HEK293 (cell line): Measurements from ENCODE around the gene RNF224.

ENCODE experiments used
- CTCF ChIA-PET: fragments of 350-600 bp; formaldehyde crosslinking; extraction: SDS; loops from one replicate; lab custom pipeline; 2021; ENCODE audit warnings: antibody characterized with exemption; lab: Yijun Ruan, JAX
- POLR2A ChIA-PET: fragments of 300-600 bp; formaldehyde crosslinking; extraction: SDS; loops from one replicate; lab custom pipeline; 2020; ENCODE audit warnings: antibody characterized with exemption, inconsistent platforms; lab: Yijun Ruan, JAX
- H3K27ac ChIP-seq: fragments of 200-500 bp; sonication (Bioruptor generic); 2 replicates; pipeline ENCODE4 v1.5.1; 2014; ENCODE audit warnings: low read depth, low read length, control low read depth, inconsistent platforms; ENCODE audit errors: extremely low read depth
- H3K36me3 ChIP-seq, 2 experiments: fragments of 200-500 bp in 1 of 2; sonication (Bioruptor generic) in 1 of 2; 1 replicate in 1 of 2; 2 replicates in 1 of 2; pipeline ENCODE4 v1.5.1; 2014 to 2017; ENCODE audit warnings: inconsistent platforms in 2 of 2, low read length in 2 of 2; ENCODE audit not compliant: control insufficient read depth in 2 of 2, insufficient read depth in 1 of 2
- H3K4me1 ChIP-seq: fragments of 200-500 bp; sonication (Bioruptor generic); 2 replicates; pipeline ENCODE4 v1.5.1; 2014; ENCODE audit warnings: mild to moderate bottlenecking, low read length, inconsistent platforms; ENCODE audit not compliant: control insufficient read depth, insufficient read depth
- H3K4me3 ChIP-seq: 2 replicates; pipeline ENCODE4 v1.5.1; 2011; ENCODE audit warnings: low read depth, mild to moderate bottlenecking, control low read depth, low read length, moderate library complexity
- H3K9me3 ChIP-seq: fragments of 200-500 bp; sonication (Bioruptor generic); 2 replicates; pipeline ENCODE4 v1.5.1; 2014; ENCODE audit warnings: low read depth, low read length, inconsistent platforms; ENCODE audit not compliant: control insufficient read depth, insufficient read depth
- GLIS2 ChIP-seq: fragments of 450-650 bp; formaldehyde crosslinking; IDR thresholded peaks from 2 replicates; pipeline ENCODE4 v1.5.1; 2016; ENCODE audit warnings: missing biosample characterization, missing genetic modification characterization
- ZBTB6 ChIP-seq: fragments of 450-650 bp; formaldehyde crosslinking; IDR thresholded peaks from 2 replicates; pipeline ENCODE4 v1.5.1; 2017; ENCODE audit warnings: missing biosample characterization, missing genetic modification characterization
- ZNF184 ChIP-seq: fragments of 450-650 bp; IDR thresholded peaks from 2 replicates; pipeline ENCODE4 v1.5.1; 2018; ENCODE audit warnings: missing biosample characterization, mild to moderate bottlenecking, missing genetic modification characterization
- ZNF239 ChIP-seq: fragments of 450-650 bp; formaldehyde crosslinking; IDR thresholded peaks from 2 replicates; pipeline ENCODE4 v1.5.1; 2016; ENCODE audit warnings: missing biosample characterization, missing genetic modification characterization
- ZNF311 ChIP-seq: fragments of 450-650 bp; formaldehyde crosslinking; IDR thresholded peaks from 2 replicates; pipeline ENCODE4 v1.5.1; 2017; ENCODE audit warnings: missing biosample characterization, missing genetic modification characterization, borderline replicate concordance
- ZNF558 ChIP-seq: fragments of 450-650 bp; formaldehyde crosslinking; IDR thresholded peaks from 2 replicates; pipeline ENCODE4 v1.5.1; 2016; ENCODE audit warnings: missing biosample characterization, missing genetic modification characterization
- ZSCAN23 ChIP-seq: fragments of 450-650 bp; formaldehyde crosslinking; IDR thresholded peaks from 2 replicates; pipeline ENCODE4 v1.5.1; 2016; ENCODE audit warnings: missing biosample characterization, missing genetic modification characterization
- TF ChIP-seq, protein P1 (sequence below): fragments of 450-650 bp; formaldehyde crosslinking; IDR thresholded peaks from 2 replicates; pipeline ENCODE4 v1.5.1; 2016; ENCODE audit warnings: missing biosample characterization, missing genetic modification characterization

Gene RNF224

DNA sequence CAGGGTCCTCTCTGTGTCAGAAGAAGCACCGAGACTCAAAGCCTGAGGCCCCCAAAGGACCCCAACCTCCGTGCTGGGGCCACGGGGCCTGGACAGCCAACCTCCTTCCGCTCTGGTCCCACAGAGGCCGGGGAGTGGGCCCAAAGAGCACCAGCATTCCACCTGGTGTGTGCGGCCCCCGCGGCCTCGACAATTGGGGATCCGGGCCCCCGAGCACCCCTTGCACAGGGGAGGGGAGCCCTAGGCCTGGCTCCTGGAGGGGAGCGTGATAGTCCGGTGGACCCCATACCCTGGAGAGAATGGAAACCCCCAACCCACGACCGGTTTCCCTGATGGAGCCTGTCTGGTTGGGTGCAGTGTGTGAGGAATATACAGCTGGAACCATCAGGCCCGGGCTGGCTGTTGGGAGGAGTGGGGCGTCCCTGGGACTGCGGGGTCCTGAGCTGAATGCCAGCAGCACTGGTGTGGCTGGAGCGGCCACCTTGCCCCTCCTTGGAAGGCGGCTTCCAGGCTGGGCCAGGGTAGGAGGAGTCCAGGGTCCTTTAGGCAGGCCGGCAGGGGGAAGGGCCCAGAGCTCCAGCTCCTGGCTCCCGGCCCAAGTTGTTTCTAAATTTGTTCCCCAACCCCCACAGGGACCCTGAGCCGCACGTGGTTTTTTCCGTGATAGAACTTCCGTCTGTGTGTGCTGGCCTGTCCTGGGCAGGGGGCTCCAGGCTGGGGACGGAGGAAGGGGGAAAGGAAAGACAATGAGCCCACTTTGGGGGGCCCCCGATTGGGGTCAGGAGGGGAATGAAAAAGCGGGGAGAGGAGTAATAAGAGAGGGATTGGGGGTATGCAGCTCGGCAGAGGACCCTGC, 49.4 kb downstream of the RNF224 start:
- TF ChIP-seq ZBTB6 (tag by site-specific recombination), result 0 out of 2 replicates have a peak, but pooled peaks have one; percentile 21
- TF ChIP-seq ZSCAN23 (tag by site-specific recombination), result no peak
- TF ChIP-seq, protein P1, sequence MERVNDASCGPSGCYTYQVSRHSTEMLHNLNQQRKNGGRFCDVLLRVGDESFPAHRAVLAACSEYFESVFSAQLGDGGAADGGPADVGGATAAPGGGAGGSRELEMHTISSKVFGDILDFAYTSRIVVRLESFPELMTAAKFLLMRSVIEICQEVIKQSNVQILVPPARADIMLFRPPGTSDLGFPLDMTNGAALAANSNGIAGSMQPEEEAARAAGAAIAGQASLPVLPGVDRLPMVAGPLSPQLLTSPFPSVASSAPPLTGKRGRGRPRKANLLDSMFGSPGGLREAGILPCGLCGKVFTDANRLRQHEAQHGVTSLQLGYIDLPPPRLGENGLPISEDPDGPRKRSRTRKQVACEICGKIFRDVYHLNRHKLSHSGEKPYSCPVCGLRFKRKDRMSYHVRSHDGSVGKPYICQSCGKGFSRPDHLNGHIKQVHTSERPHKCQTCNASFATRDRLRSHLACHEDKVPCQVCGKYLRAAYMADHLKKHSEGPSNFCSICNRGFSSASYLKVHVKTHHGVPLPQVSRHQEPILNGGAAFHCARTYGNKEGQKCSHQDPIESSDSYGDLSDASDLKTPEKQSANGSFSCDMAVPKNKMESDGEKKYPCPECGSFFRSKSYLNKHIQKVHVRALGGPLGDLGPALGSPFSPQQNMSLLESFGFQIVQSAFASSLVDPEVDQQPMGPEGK (tag by site-specific recombination), result peak; percentile 34; the same call in 1 of the 2 replicates
- peak; percentile 57; the same call in 1 of the 2 replicates for TF ChIP-seq GLIS2 (tag by site-specific recombination)
- TF ChIP-seq ZNF239 (tag by site-specific recombination), result no peak
- no peak for TF ChIP-seq ZNF558 (tag by site-specific recombination)
- H3K27ac ChIP-seq, result no peak overlapping the region; the same call in 1 of the 2 replicates
- ChIA-PET POLR2A (interaction anchor here (0.5 to 1.6 kb wide), 7 partner anchors 25 to 477 kb away, joined by 3 to 12 read pairs (median 4); partner anchors contain the start of genes NRARP, SSNA1 and TUBB4B), CTCF (interaction anchor here (0.6 to 2.3 kb wide), 5 partner anchors 10 to 234 kb away, joined by 3 to 12 read pairs (median 5); partner anchors contain the start of gene RNF224)
- peaks cover 0 to 27% of the 10 kb centered on the region in 2 experiments; a peak in 1 of 3 replicates for H3K36me3 ChIP-seq
- H3K4me1 ChIP-seq, result 0 out of 2 replicates have a peak, but pooled peaks cover 4% of the 10 kb centered on the region
- no peaks in the 10 kb centered on the region for H3K9me3 ChIP-seq
- H3K4me3 ChIP-seq, result peak overlapping the region; percentile 43

DNA sequence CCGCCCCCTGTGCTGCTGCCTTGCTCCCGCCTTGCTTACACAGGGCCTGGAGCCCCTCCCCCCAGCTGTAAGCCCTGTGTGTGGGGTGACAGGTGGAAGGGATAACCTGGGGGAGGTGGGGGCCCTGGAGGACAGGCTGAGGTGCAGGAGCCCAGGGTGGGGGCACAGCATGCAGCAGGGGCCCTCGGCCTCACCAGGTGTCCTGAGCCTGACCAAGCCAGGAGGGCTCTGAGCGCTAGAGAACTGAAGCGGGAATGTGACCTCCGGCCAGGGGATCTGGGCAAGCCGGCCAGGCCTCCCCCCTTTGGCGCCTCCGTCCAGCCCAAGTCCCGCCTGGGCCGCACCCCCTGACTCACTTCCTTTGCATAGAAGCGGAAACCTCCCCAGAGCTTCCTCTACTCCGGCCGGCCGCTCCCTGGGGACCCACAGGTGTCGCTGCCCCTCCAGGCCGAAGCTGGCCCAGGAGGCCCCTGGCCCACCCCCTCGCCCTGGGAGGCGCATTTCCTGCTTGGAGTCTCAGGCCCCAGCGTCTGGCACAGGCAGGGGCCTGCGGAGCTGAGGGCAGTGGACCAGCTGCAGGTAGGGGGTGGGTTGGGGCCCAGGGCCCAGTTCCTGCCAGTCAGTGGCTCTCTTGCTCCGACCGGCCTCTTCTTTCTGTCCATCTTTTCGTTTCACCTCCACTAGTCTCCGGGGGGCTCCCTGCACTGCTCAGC, 50.2 kb downstream of the RNF224 start, which contains the start of gene TOR4A:
TSS of gene TOR4A (plus strand) at position 398 of the 713 bp plus-strand sequence. CDS start 964 bp downstream, outside the sequence.
- CTCF ChIA-PET, result interaction anchor here (1.0 to 2.3 kb wide), 3 partner anchors 9 to 50 kb away, joined by 4 to 12 read pairs (median 6); partner anchors contain the start of gene RNF224
- peaks cover 0 to 20% of the 10 kb centered on the region in 2 experiments; a peak in 1 of 3 replicates for H3K36me3 ChIP-seq
- TF ChIP-seq ZNF184 (tag by site-specific recombination), result no peak
- TF ChIP-seq, protein P1 (tag by site-specific recombination), result peak; percentile 6; the same call in 1 of the 2 replicates
- TF ChIP-seq, all 188 proteins: peak for 1
- Histone ChIP-seq H3K9me3 (no peaks in the 10 kb centered on the region), H3K27ac (no peak within 1 kb of the TSS; the same call in 1 of the 2 replicates), H3K4me3 (peak within 1 kb of the TSS; percentile 43), H3K4me1 (0 out of 2 replicates have a peak, but pooled peaks cover 4% of the 10 kb centered on the region)
- POLR2A ChIA-PET, result interaction anchor here (0.5 to 1.6 kb wide), 7 partner anchors 8 to 478 kb away, joined by 3 to 12 read pairs (median 4); partner anchors contain the start of genes NRARP, SSNA1 and TUBB4B

DNA sequence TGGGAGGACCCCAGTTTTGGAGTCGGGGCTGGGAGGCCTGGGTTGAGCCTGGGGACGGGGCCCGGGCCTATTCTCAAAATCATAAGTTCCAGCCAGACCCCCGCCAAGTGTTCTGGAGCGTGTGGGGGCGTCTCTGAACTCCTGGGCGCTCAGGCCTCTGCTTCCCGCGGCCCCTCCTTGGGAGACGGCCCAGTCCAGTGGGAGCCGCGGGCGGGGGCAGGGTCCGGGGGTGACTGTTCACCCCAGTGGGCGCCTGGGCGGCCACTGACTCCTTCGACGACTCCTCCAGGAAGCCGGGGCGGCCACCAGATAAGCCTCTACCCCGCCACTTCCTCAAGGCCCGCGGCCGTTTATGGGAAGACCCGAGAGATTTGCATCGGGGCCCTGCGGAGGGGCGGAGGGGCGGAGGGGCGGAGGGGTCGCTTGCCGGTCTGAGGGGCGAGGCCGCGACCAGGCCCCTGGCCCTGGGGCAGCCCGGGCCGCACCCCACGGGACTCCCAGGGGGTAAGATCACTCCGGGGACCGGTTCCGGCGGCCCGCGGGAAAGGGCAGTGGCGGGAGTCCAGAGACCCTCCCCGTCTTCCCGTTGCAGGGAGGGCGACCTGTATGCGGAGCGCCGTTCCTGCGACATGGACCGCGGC, 50.9 kb downstream of the RNF224 start:
- Histone ChIP-seq H3K36me3 (peaks cover 0 to 14% of the 10 kb centered on the region in 2 experiments; a peak in 1 of 3 replicates), H3K9me3 (no peaks in the 10 kb centered on the region), H3K4me1 (0 out of 2 replicates have a peak, but pooled peaks cover 4% of the 10 kb centered on the region), H3K27ac (no peak overlapping the region), H3K4me3 (peak overlapping the region; percentile 43)
- POLR2A ChIA-PET, result interaction anchor here (1.6 kb wide), 1 partner anchor 37 kb away, joined by 12 read pairs; the partner anchor contains the start of gene TUBB4B
- CTCF ChIA-PET, result interaction anchor here (1.5 to 2.3 kb wide), 2 partner anchors 9 to 41 kb away, joined by 4 to 12 read pairs; no protein-coding TSS in a partner anchor
- no peak for TF ChIP-seq ZNF311
